HepG2 (cell line): ENCODE data around the gene SLC6A7. TPM values are rescaled to one million over a fixed set of nuclear protein-coding genes. Genes with fewer than 3 reads are reported as not detected.

Source experiments
- ATAC-seq: fragments of 200-7000 bp; cut with Tn5 transposase; 3 replicates; pipeline ENCODE4 v1.9.1; 2020; ENCODE audit warnings: mild to moderate bottlenecking, moderate library complexity
- BruUV-seq: library from RNA; stranded (reverse); fragments of 400-500 nt; replicated peaks from 2 replicates; lab custom pipeline; 2021; lab: Mats Ljungman, UMichigan
- CTCF ChIA-PET: fragments of 300-600 bp; formaldehyde crosslinking; extraction: SDS; loops from one replicate; lab custom pipeline; 2021; ENCODE audit warnings: low total read pairs, inconsistent platforms, low intra/inter-chr PET ratio; lab: Yijun Ruan, JAX
- POLR2A ChIA-PET: fragments of 350-600 bp; sonication (Branson Sonifier 250); formaldehyde crosslinking; loops from one replicate; lab custom pipeline; 2020; ENCODE audit warnings: antibody characterized with exemption, inconsistent platforms; lab: Yijun Ruan, JAX
- DNase-seq: peaks from one replicate; pipeline ENCODE4 v3.0.0-alpha.2; 2015; ENCODE audit warnings: low spot score
- FAIRE-seq: peaks from 3 replicates; lab custom pipeline; 2011; peaks lifted over from hg19 to GRCh38; lab: Jason Lieb, UNC
- H2AFZ ChIP-seq: one replicate; pipeline ENCODE4 v1.6.1; 2011; ENCODE audit warnings: low read length, inconsistent platforms
- H3K27ac ChIP-seq: fragments of 300-600 bp; 3 replicates; pipeline ENCODE4 v1.8.0; 2011; ENCODE audit warnings: mixed run types, mild to moderate bottlenecking, mixed read lengths, low read length, inconsistent platforms; ENCODE audit not compliant: insufficient read depth; ENCODE audit errors: extremely low read length
- H3K27me3 ChIP-seq, 2 experiments: fragments of 200-600 bp in 1 of 2; 2 replicates in 1 of 2; 3 replicates in 1 of 2; pipeline versions ENCODE4 v1.6.0 to v1.8.0; 2011; ENCODE audit warnings: low read length in 2 of 2, mild to moderate bottlenecking in 2 of 2, moderate library complexity in 2 of 2, inconsistent platforms in 1 of 2; ENCODE audit not compliant: insufficient read depth in 2 of 2, control insufficient read depth in 1 of 2
- H3K36me3 ChIP-seq, 2 experiments: fragments of 200-600 bp in 1 of 2; replicated peaks in 1 of 2; 2 replicates in 1 of 2; 3 replicates in 1 of 2; pipeline versions ENCODE4 v1.5.1 to v1.8.0; 2011; ENCODE audit warnings: low read length in 2 of 2, inconsistent platforms in 1 of 2; ENCODE audit not compliant: insufficient read depth in 2 of 2, control insufficient read depth in 1 of 2
- H3K4me1 ChIP-seq: 2 replicates; pipeline ENCODE4 v1.5.1; 2012; ENCODE audit warnings: low read length, inconsistent platforms; ENCODE audit not compliant: insufficient read depth
- H3K4me2 ChIP-seq: 2 replicates; pipeline ENCODE4 v1.6.0; 2011; ENCODE audit warnings: low read depth, low read length, inconsistent platforms
- H3K4me3 ChIP-seq, 3 experiments: fragments of 200-600 bp in 1 of 3; sonication (generic), shearing (Covaris generic) in 1 of 3; replicated peaks in 1 of 3; 2 replicates each; pipeline ENCODE4 v1.5.1; 2011 to 2016; ENCODE audit warnings: low read length in 3 of 3, inconsistent platforms in 2 of 3, low read depth in 2 of 3, mild to moderate bottlenecking in 2 of 3, control low read depth in 1 of 3, mixed read lengths in 1 of 3; ENCODE audit not compliant: insufficient read depth in 1 of 3
- H3K79me2 ChIP-seq: one replicate; pipeline ENCODE4 v1.6.1; 2011; ENCODE audit warnings: low read length, inconsistent platforms; ENCODE audit not compliant: insufficient read depth
- H3K9ac ChIP-seq: 2 replicates; pipeline ENCODE4 v1.6.0; 2011; ENCODE audit warnings: mild to moderate bottlenecking, low read depth, low read length, inconsistent platforms; ENCODE audit not compliant: insufficient read depth
- H3K9me3 ChIP-seq: 2 replicates; pipeline ENCODE4 v1.5.1; 2012; ENCODE audit warnings: mild to moderate bottlenecking, low read length
- H4K20me1 ChIP-seq: 2 replicates; pipeline ENCODE4 v1.6.0; 2011; ENCODE audit warnings: inconsistent platforms, mild to moderate bottlenecking, low read length, moderate library complexity; ENCODE audit not compliant: insufficient read depth
- ARNTL ChIP-seq: sonication (generic); formaldehyde crosslinking; IDR thresholded peaks from 2 replicates; pipeline ENCODE4 v1.4.0; 2020; ENCODE audit warnings: mild to moderate bottlenecking, missing genetic modification reagents
- CEBPB ChIP-seq: IDR thresholded peaks from 2 replicates; pipeline ENCODE4 v1.6.1; 2011; ENCODE audit warnings: low read depth, low read length, improper control_type of control experiment, borderline replicate concordance
- ETV6 ChIP-seq: sonication (generic); formaldehyde crosslinking; conservative IDR thresholded peaks from 2 replicates; pipeline ENCODE4 v1.4.0; 2020; ENCODE audit warnings: missing genetic modification reagents
- GABPB1 ChIP-seq: IDR thresholded peaks from 2 replicates; pipeline ENCODE4 v1.6.1; 2016; ENCODE audit warnings: mild to moderate bottlenecking, missing genetic modification reagents, moderate library complexity, missing compliant biosample characterization
- GFI1 ChIP-seq: sonication (generic); formaldehyde crosslinking; IDR thresholded peaks from 2 replicates; pipeline ENCODE4 v1.5.0; 2020; ENCODE audit warnings: missing genetic modification reagents, mild to moderate bottlenecking, borderline replicate concordance
- GPN1 ChIP-seq: sonication (generic); formaldehyde crosslinking; IDR thresholded peaks from 2 replicates; pipeline ENCODE4 v1.5.1; 2020; ENCODE audit warnings: missing genetic modification reagents, borderline replicate concordance
- MAFF ChIP-seq: IDR thresholded peaks from 2 replicates; pipeline ENCODE4 v1.6.1; 2011; ENCODE audit warnings: low read depth, low read length, improper control_type of control experiment
- NR2C2 ChIP-seq: sonication (generic); formaldehyde crosslinking; IDR thresholded peaks from 2 replicates; pipeline ENCODE4 v1.4.0; 2020; ENCODE audit warnings: missing genetic modification reagents, mild to moderate bottlenecking, moderate library complexity, borderline replicate concordance
- NR2F2 ChIP-seq: IDR thresholded peaks from 2 replicates; pipeline ENCODE4 v1.6.1; 2012; ENCODE audit warnings: low read depth, inconsistent platforms, borderline replicate concordance
- SALL1 ChIP-seq: sonication (generic); formaldehyde crosslinking; IDR thresholded peaks from 2 replicates; pipeline ENCODE4 v1.8.0; 2022; ENCODE audit warnings: mild to moderate bottlenecking, missing genetic modification reagents
- SRF ChIP-seq: IDR thresholded peaks from 2 replicates; pipeline ENCODE4 v1.6.1; 2011; ENCODE audit warnings: mild to moderate bottlenecking, low read depth, low read length, moderate library complexity
- ZBTB7B ChIP-seq: sonication (generic); formaldehyde crosslinking; IDR thresholded peaks from 2 replicates; pipeline ENCODE4 v1.4.0; 2020; ENCODE audit warnings: missing genetic modification reagents
- ZNF225 ChIP-seq: sonication (generic); formaldehyde crosslinking; IDR thresholded peaks from 2 replicates; pipeline ENCODE4 v1.4.0; 2020; ENCODE audit warnings: mild to moderate bottlenecking, missing genetic modification reagents
- ZNF468 ChIP-seq: sonication (generic); formaldehyde crosslinking; IDR thresholded peaks from 2 replicates; pipeline ENCODE4 v1.8.0; 2022; ENCODE audit warnings: mild to moderate bottlenecking, moderate library complexity, missing genetic modification reagents
- ZNF782 ChIP-seq: sonication (generic); formaldehyde crosslinking; IDR thresholded peaks from 2 replicates; pipeline ENCODE4 v1.4.0; 2020; ENCODE audit warnings: missing genetic modification reagents, mild to moderate bottlenecking, borderline replicate concordance
- WGBS: methylation state at CpG from one replicate; pipeline ENCODE4 v1.1.6; 2017; ENCODE audit warnings: low lambda C conversion rate; 5-methylcytosine and 5-hydroxymethylcytosine counted together
- in situ Hi-C: cut with HindIII; loops from 2 replicates; pipeline ENCODE4 v1.10.0; 2017; ENCODE audit warnings: low pct_unique_long_range_greater_than_20kb; ENCODE audit not compliant: extremely low pct_ligation_motif_present
- intact Hi-C: fragments of 100-400 bp; cut with micrococcal nuclease; formaldehyde crosslinking; loops from one replicate; pipeline ENCODE4 v1.10.0; 2022; ENCODE audit not compliant: unreplicated experiment
- polyA plus RNA-seq, 8 experiments: library from polyadenylated mRNA; depleted of rRNA in 3 of 8; stranded (reverse) in 7 of 8; unstranded in 1 of 8; fragments of >200 nt; fragmentation: Illumina TruSeq in 4 of 8; extraction: Trizol in 4 of 8; gene quantifications; 2 replicates each; pipeline versions ENCODE4 v1.2.1 to v1.2.3, GENCODE V29; 2011 to 2016; ENCODE audit warnings: low read depth in 4 of 8, missing spikeins in 1 of 8, mixed read lengths in 1 of 8; ENCODE audit not compliant: insufficient read depth in 1 of 8
- total RNA-seq, 5 experiments: library from RNA; depleted of rRNA; stranded (reverse); fragments of >200 nt; fragmentation: Illumina TruSeq; extraction: Trizol; gene quantifications; 2 replicates each; pipeline ENCODE4 v1.2.3, GENCODE V29; 2016; ENCODE audit warnings: low read depth in 1 of 5
- TF ChIP-seq, protein P1 (sequence below), 2 experiments: sonication (generic) in 1 of 2; formaldehyde crosslinking in 1 of 2; IDR thresholded peaks; 2 replicates each; pipeline versions ENCODE4 v1.5.1 to v1.6.1; 2011 to 2020; ENCODE audit warnings: borderline replicate concordance in 1 of 2, low read depth in 1 of 2, low read length in 1 of 2, mild to moderate bottlenecking in 1 of 2, missing genetic modification reagents in 1 of 2, moderate library complexity in 1 of 2
- TF ChIP-seq, protein P2 (sequence below): sonication (generic); formaldehyde crosslinking; IDR thresholded peaks from 2 replicates; pipeline ENCODE4 v1.4.0; 2020; ENCODE audit warnings: low read depth, missing genetic modification reagents

SLC6A7 gene
- total and polyA plus RNA-seq, 2 of the 13 experiments (the other 11 are each of a cell fraction or from before 2014, with no cell fraction given) = not detected

DNA sequence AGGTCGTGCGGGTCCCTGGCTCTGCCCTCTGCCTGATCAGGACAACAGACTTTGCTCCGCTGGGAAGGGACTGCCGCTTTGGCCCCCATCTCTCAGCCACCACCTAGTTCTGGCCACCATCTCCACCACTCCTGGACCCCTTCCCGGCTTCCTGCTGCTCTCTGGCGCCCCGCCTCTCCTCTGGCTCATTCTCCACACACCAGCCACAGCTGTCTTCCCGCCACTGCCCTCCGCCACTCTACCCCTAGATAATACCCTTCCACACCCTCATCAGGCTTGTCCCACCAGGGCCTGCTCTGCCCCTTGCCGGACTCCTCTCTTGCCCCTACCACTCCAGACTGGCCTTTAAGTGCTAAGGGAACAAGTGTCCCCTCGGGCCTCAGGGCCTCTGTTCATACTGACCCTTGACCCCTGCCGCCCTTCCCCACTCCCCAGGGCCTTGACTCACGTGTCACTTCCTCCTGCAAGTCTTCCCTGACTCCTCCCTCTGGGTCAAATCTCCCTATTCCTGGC, 26.3 kb upstream of the SLC6A7 start:
- Histone ChIP-seq H3K79me2 (no peaks in the 10 kb centered on the region), H3K36me3 (no peaks in the 10 kb centered on the region), H3K4me2 (peak overlapping the region; percentile 74), H2AFZ (no peak overlapping the region), H3K9ac (0 out of 2 replicates have a peak overlapping the region, but pooled peaks have one; percentile 6), H4K20me1 (no peaks in the 10 kb centered on the region), H3K9me3 (no peaks in the 10 kb centered on the region), H3K4me1 (peaks cover 68% of the 10 kb centered on the region), H3K27ac (no peak overlapping the region), H3K27me3 (peaks cover 0 to 1% of the 10 kb centered on the region in 2 experiments; a peak in 2 of 5 replicates), H3K4me3 (peak overlapping the region in 2 of 3 experiments; percentile 21 to 61; a peak in 1 of 6 replicates)
- in situ Hi-C loops = loop anchor here (5.0 kb wide), 1 partner anchor 54 kb away; no protein-coding TSS in a partner anchor
- intact Hi-C loops = loop anchor here (5.0 kb wide), 1 partner anchor 189 kb away; no protein-coding TSS in a partner anchor
- POLR2A ChIA-PET = interaction anchor here (1.4 to 1.8 kb wide), 2 partner anchors 12 to 26 kb away, joined by 5 to 11 read pairs; no protein-coding TSS in a partner anchor
- CTCF ChIA-PET = interaction anchor here (2.0 kb wide), 1 partner anchor 33 kb away, joined by 8 read pairs; no protein-coding TSS in a partner anchor
- ATAC-seq (peak; percentile 73), DNase-seq (no peak), FAIRE-seq (no peak)
- no TSS peak for BruUV-seq
- WGBS = 3% methylated on average over 10 of the region's 13 CpGs
- TF ChIP-seq GFI1 (CRISPR knock-in tag) (0 out of 2 replicates have a peak, but pooled peaks have one; percentile 24), SRF (no peak), ZNF225 (0 out of 2 replicates have a peak, but pooled peaks have one; percentile 60), GABPB1 (CRISPR knock-in tag) (peak; percentile 51; the same call in 1 of the 2 replicates), ETV6 (CRISPR knock-in tag) (no peak), ZBTB7B (CRISPR knock-in tag) (peak; percentile 34; the same call in 1 of the 2 replicates), SALL1 (peak; percentile 40; the same call in 1 of the 2 replicates), NR2F2 (0 out of 2 replicates have a peak, but pooled peaks have one; percentile 35), ZNF468 (CRISPR knock-in tag) (no peak), ARNTL (peak; percentile 76; the same call in 1 of the 2 replicates), ZNF782 (CRISPR knock-in tag) (no peak), GPN1 (CRISPR knock-in tag) (no peak), NR2C2 (CRISPR knock-in tag) (peak; percentile 77), CEBPB (no peak), MAFF (no peak)
- TF ChIP-seq, protein P1, sequence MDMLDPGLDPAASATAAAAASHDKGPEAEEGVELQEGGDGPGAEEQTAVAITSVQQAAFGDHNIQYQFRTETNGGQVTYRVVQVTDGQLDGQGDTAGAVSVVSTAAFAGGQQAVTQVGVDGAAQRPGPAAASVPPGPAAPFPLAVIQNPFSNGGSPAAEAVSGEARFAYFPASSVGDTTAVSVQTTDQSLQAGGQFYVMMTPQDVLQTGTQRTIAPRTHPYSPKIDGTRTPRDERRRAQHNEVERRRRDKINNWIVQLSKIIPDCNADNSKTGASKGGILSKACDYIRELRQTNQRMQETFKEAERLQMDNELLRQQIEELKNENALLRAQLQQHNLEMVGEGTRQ (IDR thresholded peaks at IDR 0.05; ENCODE audit: low read depth, low read length) = no peak
- TF ChIP-seq, protein P1 (CRISPR knock-in tag; IDR thresholded peaks at IDR 0.05; ENCODE audit: borderline replicate concordance) = no peak
- TF ChIP-seq, protein P2, sequence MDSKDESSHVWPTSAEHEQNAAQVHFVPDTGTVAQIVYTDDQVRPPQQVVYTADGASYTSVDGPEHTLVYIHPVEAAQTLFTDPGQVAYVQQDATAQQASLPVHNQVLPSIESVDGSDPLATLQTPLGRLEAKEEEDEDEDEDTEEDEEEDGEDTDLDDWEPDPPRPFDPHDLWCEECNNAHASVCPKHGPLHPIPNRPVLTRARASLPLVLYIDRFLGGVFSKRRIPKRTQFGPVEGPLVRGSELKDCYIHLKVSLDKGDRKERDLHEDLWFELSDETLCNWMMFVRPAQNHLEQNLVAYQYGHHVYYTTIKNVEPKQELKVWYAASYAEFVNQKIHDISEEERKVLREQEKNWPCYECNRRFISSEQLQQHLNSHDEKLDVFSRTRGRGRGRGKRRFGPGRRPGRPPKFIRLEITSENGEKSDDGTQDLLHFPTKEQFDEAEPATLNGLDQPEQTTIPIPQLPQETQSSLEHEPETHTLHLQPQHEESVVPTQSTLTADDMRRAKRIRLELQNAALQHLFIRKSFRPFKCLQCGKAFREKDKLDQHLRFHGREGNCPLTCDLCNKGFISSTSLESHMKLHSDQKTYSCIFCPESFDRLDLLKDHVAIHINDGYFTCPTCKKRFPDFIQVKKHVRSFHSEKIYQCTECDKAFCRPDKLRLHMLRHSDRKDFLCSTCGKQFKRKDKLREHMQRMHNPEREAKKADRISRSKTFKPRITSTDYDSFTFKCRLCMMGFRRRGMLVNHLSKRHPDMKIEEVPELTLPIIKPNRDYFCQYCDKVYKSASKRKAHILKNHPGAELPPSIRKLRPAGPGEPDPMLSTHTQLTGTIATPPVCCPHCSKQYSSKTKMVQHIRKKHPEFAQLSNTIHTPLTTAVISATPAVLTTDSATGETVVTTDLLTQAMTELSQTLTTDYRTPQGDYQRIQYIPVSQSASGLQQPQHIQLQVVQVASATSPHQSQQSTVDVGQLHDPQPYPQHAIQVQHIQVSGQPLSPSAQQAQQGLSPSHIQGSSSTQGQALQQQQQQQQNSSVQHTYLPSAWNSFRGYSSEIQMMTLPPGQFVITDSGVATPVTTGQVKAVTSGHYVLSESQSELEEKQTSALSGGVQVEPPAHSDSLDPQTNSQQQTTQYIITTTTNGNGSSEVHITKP (CRISPR knock-in tag) = peak; percentile 66
